GM23338 (cell line): Measurements from ENCODE around the gene TRIP10. TPM values are rescaled to one million over a fixed set of nuclear protein-coding genes. Genes with fewer than 3 reads are reported as not detected.

Experiments
- ATAC-seq: fragments of 200-7000 bp; cut with Tn5 transposase; 3 replicates; pipeline ENCODE4 v1.9.1; 2020
- DNase-seq: peaks from one replicate; pipeline ENCODE4 v3.0.0-alpha.2; 2015; ENCODE audit warnings: low spot score
- H2AFZ ChIP-seq: fragments of 200-600 bp; sonication (generic); 2 replicates; pipeline ENCODE4 v1.8.0; 2016; ENCODE audit warnings: antibody characterized with exemption, mild to moderate bottlenecking, moderate library complexity
- H3F3A ChIP-seq: fragments of 200-600 bp; sonication (generic); replicated peaks from 2 replicates; pipeline ENCODE4 v1.8.0; 2017; ENCODE audit warnings: antibody characterized with exemption, mixed run types, low read depth
- H3K27ac ChIP-seq: fragments of 200-600 bp; sonication (generic); 2 replicates; pipeline ENCODE4 v1.6.1; 2016; ENCODE audit warnings: low read depth
- H3K27me3 ChIP-seq: fragments of 200-600 bp; sonication (generic); 2 replicates; pipeline ENCODE4 v1.8.0; 2016; ENCODE audit warnings: mild to moderate bottlenecking, mixed run types, moderate library complexity; ENCODE audit not compliant: insufficient read depth
- H3K36me3 ChIP-seq: fragments of 200-600 bp; sonication (generic); 2 replicates; pipeline ENCODE4 v1.8.0; 2016; ENCODE audit warnings: mild to moderate bottlenecking; ENCODE audit not compliant: insufficient read depth
- H3K4me1 ChIP-seq: fragments of 200-600 bp; sonication (generic); 2 replicates; pipeline ENCODE4 v1.8.0; 2016; ENCODE audit warnings: mild to moderate bottlenecking, moderate library complexity; ENCODE audit not compliant: insufficient read depth
- H3K4me2 ChIP-seq: fragments of 200-600 bp; sonication (generic); 2 replicates; pipeline ENCODE4 v1.7.1; 2017; ENCODE audit warnings: mixed run types
- H3K4me3 ChIP-seq: fragments of 200-600 bp; sonication (generic); 2 replicates; pipeline ENCODE4 v1.6.1; 2016; ENCODE audit warnings: mixed run types
- H3K79me2 ChIP-seq: fragments of 200-600 bp; sonication (generic); replicated peaks from 2 replicates; pipeline ENCODE4 v1.8.0; 2017; ENCODE audit warnings: mild to moderate bottlenecking; ENCODE audit not compliant: insufficient read depth
- H3K9me2 ChIP-seq: fragments of 200-600 bp; sonication (generic); 2 replicates; pipeline ENCODE4 v1.8.0; 2017; ENCODE audit not compliant: insufficient read depth
- H4K20me1 ChIP-seq: fragments of 200-600 bp; sonication (generic); replicated peaks from 2 replicates; pipeline ENCODE4 v1.8.0; 2017; ENCODE audit warnings: mild to moderate bottlenecking; ENCODE audit not compliant: insufficient read depth
- H3K27ac Mint-ChIP-seq: 2 replicates; pipeline ENCODE4 v1.8.0; 2020; ENCODE audit warnings: inconsistent platforms, mild to moderate bottlenecking, moderate library complexity, mixed read lengths
- H3K27me3 Mint-ChIP-seq: 3 replicates; pipeline ENCODE4 v1.8.0; 2022; ENCODE audit warnings: low read depth, mild to moderate bottlenecking, moderate library complexity, mixed read lengths, inconsistent platforms; ENCODE audit not compliant: insufficient read depth, poor library complexity
- H3K36me3 Mint-ChIP-seq: 3 replicates; pipeline ENCODE4 v1.8.0; 2021; ENCODE audit warnings: low read depth, mild to moderate bottlenecking, inconsistent platforms, moderate library complexity, mixed read lengths
- H3K4me1 Mint-ChIP-seq: 3 replicates; pipeline ENCODE4 v1.8.0; 2020; ENCODE audit warnings: mild to moderate bottlenecking, inconsistent platforms, mixed read lengths
- H3K4me3 Mint-ChIP-seq: 3 replicates; pipeline ENCODE4 v1.8.0; 2021; ENCODE audit warnings: moderate library complexity, mild to moderate bottlenecking, inconsistent platforms, mixed read lengths
- H3K9me3 Mint-ChIP-seq: 3 replicates; pipeline ENCODE4 v1.8.0; 2020; ENCODE audit warnings: moderate library complexity, mild to moderate bottlenecking, inconsistent platforms, mixed read lengths
- CREB1 ChIP-seq: fragments of 250-450 bp; sonication (Bioruptor Pico); IDR thresholded peaks from 2 replicates; pipeline ENCODE4 v1.5.0; 2020; ENCODE audit warnings: low read depth, mild to moderate bottlenecking, moderate library complexity
- EZH2 ChIP-seq: fragments of 200-600 bp; sonication (generic); IDR thresholded peaks from one replicate; pipeline ENCODE4 v1.8.0; 2017; ENCODE audit warnings: antibody characterized with exemption, mild to moderate bottlenecking, low read depth; ENCODE audit not compliant: unreplicated experiment
- EZH2phosphoT487 ChIP-seq: fragments of 200-600 bp; sonication (generic); IDR thresholded peaks from one replicate; pipeline ENCODE4 v1.8.1; 2018; ENCODE audit warnings: antibody characterized with exemption; ENCODE audit not compliant: unreplicated experiment
- JUNB ChIP-seq: IDR thresholded peaks from one replicate; pipeline ENCODE4 v1.6.1; 2016; ENCODE audit warnings: antibody characterized with exemption; ENCODE audit not compliant: unreplicated experiment
- ZNF114 ChIP-seq: fragments of 250-450 bp; sonication (Bioruptor Pico); IDR thresholded peaks from 2 replicates; pipeline ENCODE4 v1.5.0; 2020; ENCODE audit warnings: mild to moderate bottlenecking, moderate library complexity
- polyA plus RNA-seq: library from polyadenylated mRNA; unstranded; fragments of >200 nt; fragmentation: Nextera tagmentation; extraction: Ambion mirVana; gene quantifications from 2 replicates; pipeline ENCODE4 v1.2.1, GENCODE V29; 2016
- total RNA-seq: library from RNA; depleted of rRNA; stranded (reverse); fragments of >200 nt; shearing (Covaris generic); gene quantifications from 2 replicates; pipeline ENCODE4 v1.2.3, GENCODE V29; 2014
- TF ChIP-seq, protein P1 (sequence below): IDR thresholded peaks from 2 replicates; pipeline ENCODE4 v1.6.1; 2016; ENCODE audit warnings: antibody characterized with exemption
- TF ChIP-seq, protein P2 (sequence below): IDR thresholded peaks from one replicate; pipeline ENCODE4 v1.6.1; 2018; ENCODE audit warnings: antibody characterized with exemption; ENCODE audit not compliant: unreplicated experiment

Gene TRIP10
- total and polyA plus RNA-seq, 2 experiments from 2014 or later: 56.8 to 68.5 TPM

DNA sequence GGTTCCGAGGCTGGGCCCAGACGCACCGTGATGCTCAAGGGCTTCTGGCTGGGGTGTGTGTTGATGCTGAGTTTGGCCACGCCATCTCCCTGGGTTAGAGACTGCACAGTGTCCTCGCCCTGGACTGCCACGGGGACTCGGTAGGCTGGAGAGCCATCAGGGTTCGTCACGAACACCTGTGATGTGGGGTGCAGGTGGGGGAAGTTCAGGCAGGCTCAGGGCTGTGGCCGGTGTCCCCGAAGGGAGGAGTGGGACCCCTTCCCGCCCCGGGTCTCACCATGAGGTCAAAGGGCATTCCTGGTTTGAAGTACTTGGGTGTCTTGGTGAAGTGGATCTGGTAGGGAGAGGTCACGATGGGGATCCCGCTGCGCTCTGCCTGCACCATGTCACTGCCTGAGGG is 27.2 kb upstream of the TRIP10 start (continued):
- TF ChIP-seq, protein P1, sequence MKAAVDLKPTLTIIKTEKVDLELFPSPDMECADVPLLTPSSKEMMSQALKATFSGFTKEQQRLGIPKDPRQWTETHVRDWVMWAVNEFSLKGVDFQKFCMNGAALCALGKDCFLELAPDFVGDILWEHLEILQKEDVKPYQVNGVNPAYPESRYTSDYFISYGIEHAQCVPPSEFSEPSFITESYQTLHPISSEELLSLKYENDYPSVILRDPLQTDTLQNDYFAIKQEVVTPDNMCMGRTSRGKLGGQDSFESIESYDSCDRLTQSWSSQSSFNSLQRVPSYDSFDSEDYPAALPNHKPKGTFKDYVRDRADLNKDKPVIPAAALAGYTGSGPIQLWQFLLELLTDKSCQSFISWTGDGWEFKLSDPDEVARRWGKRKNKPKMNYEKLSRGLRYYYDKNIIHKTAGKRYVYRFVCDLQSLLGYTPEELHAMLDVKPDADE: no peak
- no peak for TF ChIP-seq JUNB
- no peak for TF ChIP-seq EZH2phosphoT487
- TF ChIP-seq ZNF114 (CRISPR knock-in tag): no peak
- no peak for TF ChIP-seq CREB1 (CRISPR knock-in tag)
- TF ChIP-seq EZH2: no peak
- TF ChIP-seq, protein P2, sequence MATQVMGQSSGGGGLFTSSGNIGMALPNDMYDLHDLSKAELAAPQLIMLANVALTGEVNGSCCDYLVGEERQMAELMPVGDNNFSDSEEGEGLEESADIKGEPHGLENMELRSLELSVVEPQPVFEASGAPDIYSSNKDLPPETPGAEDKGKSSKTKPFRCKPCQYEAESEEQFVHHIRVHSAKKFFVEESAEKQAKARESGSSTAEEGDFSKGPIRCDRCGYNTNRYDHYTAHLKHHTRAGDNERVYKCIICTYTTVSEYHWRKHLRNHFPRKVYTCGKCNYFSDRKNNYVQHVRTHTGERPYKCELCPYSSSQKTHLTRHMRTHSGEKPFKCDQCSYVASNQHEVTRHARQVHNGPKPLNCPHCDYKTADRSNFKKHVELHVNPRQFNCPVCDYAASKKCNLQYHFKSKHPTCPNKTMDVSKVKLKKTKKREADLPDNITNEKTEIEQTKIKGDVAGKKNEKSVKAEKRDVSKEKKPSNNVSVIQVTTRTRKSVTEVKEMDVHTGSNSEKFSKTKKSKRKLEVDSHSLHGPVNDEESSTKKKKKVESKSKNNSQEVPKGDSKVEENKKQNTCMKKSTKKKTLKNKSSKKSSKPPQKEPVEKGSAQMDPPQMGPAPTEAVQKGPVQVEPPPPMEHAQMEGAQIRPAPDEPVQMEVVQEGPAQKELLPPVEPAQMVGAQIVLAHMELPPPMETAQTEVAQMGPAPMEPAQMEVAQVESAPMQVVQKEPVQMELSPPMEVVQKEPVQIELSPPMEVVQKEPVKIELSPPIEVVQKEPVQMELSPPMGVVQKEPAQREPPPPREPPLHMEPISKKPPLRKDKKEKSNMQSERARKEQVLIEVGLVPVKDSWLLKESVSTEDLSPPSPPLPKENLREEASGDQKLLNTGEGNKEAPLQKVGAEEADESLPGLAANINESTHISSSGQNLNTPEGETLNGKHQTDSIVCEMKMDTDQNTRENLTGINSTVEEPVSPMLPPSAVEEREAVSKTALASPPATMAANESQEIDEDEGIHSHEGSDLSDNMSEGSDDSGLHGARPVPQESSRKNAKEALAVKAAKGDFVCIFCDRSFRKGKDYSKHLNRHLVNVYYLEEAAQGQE: no peak

DNA sequence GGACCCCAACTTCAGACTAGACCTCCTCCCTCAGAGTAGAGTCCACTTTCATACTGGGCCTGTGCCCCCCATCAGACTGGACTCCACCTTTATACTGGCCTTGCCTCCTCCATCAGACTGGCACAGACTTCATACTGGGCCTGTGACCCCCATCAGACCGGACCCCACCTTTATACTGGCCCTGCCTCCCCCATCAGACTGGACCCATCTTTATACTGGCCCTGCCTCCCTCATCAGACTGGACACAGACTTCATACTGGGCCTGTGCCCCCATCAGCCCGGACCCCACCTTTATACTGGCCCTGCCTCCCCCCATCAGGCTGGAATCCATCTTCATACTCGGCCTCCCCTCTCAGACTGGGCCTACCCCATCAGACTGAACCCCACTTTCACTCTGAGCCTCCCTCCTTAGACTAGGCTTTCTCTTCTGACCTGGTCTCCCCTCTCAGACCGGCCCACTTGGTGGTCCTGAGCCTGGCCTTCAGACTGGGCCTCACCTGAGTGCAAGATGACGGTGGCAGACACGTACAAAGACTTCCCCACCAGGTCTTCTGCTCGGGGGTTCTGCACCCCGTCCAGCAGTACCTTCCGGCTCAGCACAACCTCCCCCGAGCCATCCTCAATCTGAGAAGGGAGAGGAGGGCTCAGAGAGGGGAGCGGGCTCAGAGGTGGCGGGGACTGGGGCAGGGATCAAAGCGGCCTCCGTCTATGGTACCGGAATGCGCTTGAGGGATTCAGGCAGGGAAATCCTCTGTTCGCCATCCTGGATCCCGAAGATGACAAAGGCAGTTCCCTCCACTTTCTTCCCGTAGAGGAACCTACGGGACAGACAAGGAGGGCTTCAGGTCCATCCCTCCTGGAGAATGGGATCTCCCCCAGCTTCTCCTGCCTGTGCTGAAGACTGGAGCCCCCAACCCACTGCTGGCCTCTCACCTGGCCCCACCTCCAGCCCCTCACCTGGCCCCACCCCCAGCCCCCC is 26.5 kb upstream of the TRIP10 start:
- ATAC-seq (no peak), DNase-seq (no peak)
- Mint-ChIP-seq H3K4me3 (no peak overlapping the region), H3K27ac (no peak overlapping the region), H3K9me3 (peaks cover 88% of the 10 kb centered on the region), H3K36me3 (peaks cover 41% of the 10 kb centered on the region), H3K27me3 (peaks cover 20% of the 10 kb centered on the region), H3K4me1 (no peaks in the 10 kb centered on the region; the same call in 2 of the 3 replicates)
- Histone ChIP-seq H4K20me1 (no peaks in the 10 kb centered on the region), H3K4me1 (peaks cover 2% of the 10 kb centered on the region; the same call in 1 of the 2 replicates), H3K36me3 (no peaks in the 10 kb centered on the region), H3K9me2 (no peaks in the 10 kb centered on the region), H2AFZ (no peak overlapping the region), H3K27me3 (peaks cover 21% of the 10 kb centered on the region), H3K4me3 (no peak overlapping the region), H3K4me2 (no peak overlapping the region), H3F3A (peaks cover 8% of the 10 kb centered on the region), H3K27ac (no peak overlapping the region), H3K79me2 (no peaks in the 10 kb centered on the region)
- TF ChIP-seq, protein P2: no peak
- TF ChIP-seq, protein P1: no peak
- no peak for TF ChIP-seq ZNF114 (CRISPR knock-in tag)
